Thoracic aorta (tissue), 2 donors: Measurements from ENCODE around the gene CAMK2A. TPM values are rescaled to one million over a fixed set of nuclear protein-coding genes. Genes with fewer than 3 reads are reported as not detected.

Experiments
- ATAC-seq: fragments of 150-250 bp; one replicate; pipeline ENCODE4 v1.8.0; 2017; ENCODE audit warnings: low read depth; ENCODE audit not compliant: insufficient number of reproducible peaks, low FRiP score
- DNase-seq: peaks from one replicate; pipeline ENCODE4 v3.0.0-alpha.2; 2020; ENCODE audit warnings: low spot score
- H3K27ac ChIP-seq, 2 donors: fragments of 200-600 bp; sonication (generic); 1 replicate in 1 of 2; 2 replicates in 1 of 2; pipeline ENCODE4 v1.5.1; 2016; ENCODE audit warnings: mild to moderate bottlenecking in 2 of 2, moderate library complexity in 2 of 2
- H3K27me3 ChIP-seq: fragments of 200-600 bp; sonication (generic); replicated peaks from 2 replicates; pipeline ENCODE4 v1.6.0; 2016; ENCODE audit warnings: mild to moderate bottlenecking; ENCODE audit not compliant: insufficient read depth
- H3K36me3 ChIP-seq: fragments of 200-600 bp; sonication (generic); one replicate; pipeline ENCODE4 v1.5.1; 2016
- H3K4me1 ChIP-seq, 2 donors: fragments of 200-600 bp; sonication (generic); 1 replicate in 1 of 2; 2 replicates in 1 of 2; pipeline versions ENCODE4 v1.5.1 to v1.6.0; 2016; ENCODE audit warnings: low read depth in 2 of 2, mild to moderate bottlenecking in 1 of 2; ENCODE audit not compliant: control insufficient read depth in 1 of 2
- H3K4me3 ChIP-seq: fragments of 200-600 bp; sonication (generic); 2 replicates; pipeline ENCODE4 v1.5.1; 2016; ENCODE audit warnings: mild to moderate bottlenecking
- H3K9me3 ChIP-seq: fragments of 200-600 bp; sonication (generic); 2 replicates; pipeline ENCODE4 v1.5.1; 2016
- total RNA-seq, 2 donors: library from RNA; depleted of rRNA; stranded (reverse); fragments of >200 nt; gene quantifications; one replicate each; pipeline versions ENCODE4 v1.1.0 to v1.2.3, GENCODE V29; 2016
- TF ChIP-seq, protein P1 (sequence below): fragments of 200-600 bp; sonication (generic); IDR thresholded peaks from one replicate; pipeline ENCODE4 v1.5.1; 2019; ENCODE audit warnings: antibody characterized with exemption

Gene CAMK2A
- total RNA-seq, 2 donors from 2014 or later, result 0.35 TPM; not detected in 1

DNA sequence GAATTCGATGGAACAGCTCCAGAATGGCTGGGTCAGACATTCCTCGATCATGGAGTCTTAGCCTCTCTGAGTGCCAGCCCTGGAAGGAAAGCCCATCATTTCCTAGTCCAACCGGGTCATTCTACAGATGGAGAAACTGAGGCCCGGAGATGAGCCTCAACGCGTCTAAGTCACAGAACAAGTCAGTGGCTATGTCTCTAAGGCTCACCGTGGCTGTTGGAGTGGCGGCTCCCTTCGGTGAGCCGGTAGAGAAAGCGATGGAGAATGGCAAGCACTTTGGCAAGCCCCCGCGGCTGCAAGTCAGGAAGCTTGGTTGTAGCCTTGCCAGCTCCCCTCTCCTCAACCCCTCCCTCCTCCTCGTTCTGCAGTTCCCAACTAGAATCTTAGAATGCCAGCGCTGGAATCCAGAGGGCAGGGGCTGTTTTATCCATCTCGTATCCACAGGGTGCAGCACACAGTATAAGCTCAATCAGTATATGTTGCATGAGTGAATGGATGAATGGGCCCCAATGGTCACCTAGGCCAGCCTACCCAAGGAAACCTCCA, 13.6 kb upstream of the CAMK2A start:
- Histone ChIP-seq H3K4me3 (peak overlapping the region; percentile 72), H3K27ac (no peak overlapping the region), H3K27me3 (no peaks in the 10 kb centered on the region), H3K9me3 (no peaks in the 10 kb centered on the region), H3K4me1 (peaks cover 3 to 21% of the 10 kb centered on the region in 2 donors), H3K36me3 (no peaks in the 10 kb centered on the region)
- DNase-seq (no peak), ATAC-seq (no peak)
- TF ChIP-seq, protein P1, sequence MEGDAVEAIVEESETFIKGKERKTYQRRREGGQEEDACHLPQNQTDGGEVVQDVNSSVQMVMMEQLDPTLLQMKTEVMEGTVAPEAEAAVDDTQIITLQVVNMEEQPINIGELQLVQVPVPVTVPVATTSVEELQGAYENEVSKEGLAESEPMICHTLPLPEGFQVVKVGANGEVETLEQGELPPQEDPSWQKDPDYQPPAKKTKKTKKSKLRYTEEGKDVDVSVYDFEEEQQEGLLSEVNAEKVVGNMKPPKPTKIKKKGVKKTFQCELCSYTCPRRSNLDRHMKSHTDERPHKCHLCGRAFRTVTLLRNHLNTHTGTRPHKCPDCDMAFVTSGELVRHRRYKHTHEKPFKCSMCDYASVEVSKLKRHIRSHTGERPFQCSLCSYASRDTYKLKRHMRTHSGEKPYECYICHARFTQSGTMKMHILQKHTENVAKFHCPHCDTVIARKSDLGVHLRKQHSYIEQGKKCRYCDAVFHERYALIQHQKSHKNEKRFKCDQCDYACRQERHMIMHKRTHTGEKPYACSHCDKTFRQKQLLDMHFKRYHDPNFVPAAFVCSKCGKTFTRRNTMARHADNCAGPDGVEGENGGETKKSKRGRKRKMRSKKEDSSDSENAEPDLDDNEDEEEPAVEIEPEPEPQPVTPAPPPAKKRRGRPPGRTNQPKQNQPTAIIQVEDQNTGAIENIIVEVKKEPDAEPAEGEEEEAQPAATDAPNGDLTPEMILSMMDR, result no peak

DNA sequence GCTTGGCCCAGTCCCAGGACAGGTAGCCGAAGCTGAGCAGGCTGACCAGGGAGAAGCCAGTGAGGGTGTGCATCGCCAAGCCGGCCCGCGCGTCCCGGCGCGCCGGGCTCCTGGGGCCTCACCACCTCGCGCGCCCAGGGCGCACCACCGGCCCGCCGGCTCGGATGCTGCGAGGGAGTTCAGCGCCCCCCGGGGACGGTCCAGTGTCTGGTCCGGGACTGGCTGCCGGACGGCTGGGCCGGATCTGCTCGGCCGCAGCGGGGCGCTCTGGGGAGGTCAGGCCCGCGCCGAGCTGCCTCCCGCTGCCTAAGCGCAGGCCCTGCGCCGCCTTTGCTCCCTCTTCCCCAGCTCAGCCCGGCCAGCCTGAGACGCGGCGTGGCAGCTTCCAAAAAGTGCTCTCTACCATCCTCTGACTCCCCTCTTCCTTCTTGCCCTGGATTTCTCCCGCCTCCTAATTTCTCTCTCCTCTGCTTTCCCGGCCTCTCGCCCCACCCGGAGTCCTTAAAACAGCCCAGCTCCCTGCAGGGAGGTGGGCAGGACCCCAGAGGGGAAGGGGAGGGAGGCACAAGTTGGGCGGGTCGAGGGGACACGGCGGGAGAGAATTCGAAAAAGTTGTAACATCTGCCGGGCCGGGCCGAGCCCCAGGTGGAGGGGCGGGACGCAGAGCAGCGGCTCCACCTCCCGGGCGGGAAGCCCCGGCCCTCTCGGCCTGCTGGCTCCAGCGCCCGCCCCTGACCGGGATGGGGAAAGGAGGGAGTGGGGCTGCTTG, 12.9 kb upstream of the CAMK2A start, which contains the start of gene ARSI:
Gene ARSI, minus strand, starts transcription at position 605 of the 769 bp plus-strand sequence. Its CDS starts 532 bp downstream, at position 73.
- peaks cover 3 to 21% of the 10 kb centered on the region in 2 donors for H3K4me1 ChIP-seq
- no peak for ATAC-seq

DNA sequence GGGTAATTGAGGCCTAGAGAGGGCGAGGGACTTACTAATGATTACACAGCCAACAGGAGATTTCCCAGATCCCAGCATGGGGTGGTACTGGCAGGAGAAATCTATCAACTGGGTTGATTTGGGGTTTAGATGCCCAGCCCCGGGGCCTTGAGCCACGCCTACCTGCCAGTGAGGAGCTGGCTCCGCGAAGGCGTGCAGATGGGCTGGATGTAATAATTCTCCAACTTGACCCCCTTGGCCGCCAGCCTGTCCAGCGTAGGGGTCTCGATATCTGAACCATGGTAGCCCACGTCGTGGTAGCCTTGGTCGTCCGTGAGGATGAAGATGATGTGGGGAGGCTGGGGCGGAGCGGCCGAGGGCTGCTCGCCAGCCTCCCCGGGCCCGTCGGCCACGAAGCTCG, 12.3 kb upstream of the CAMK2A start:
- TF ChIP-seq, protein P1, result no peak
- Histone ChIP-seq H3K27me3 (no peaks in the 10 kb centered on the region), H3K4me3 (peak overlapping the region; percentile 72), H3K27ac (no peak overlapping the region), H3K9me3 (no peaks in the 10 kb centered on the region), H3K36me3 (no peaks in the 10 kb centered on the region), H3K4me1 (peaks cover 3 to 21% of the 10 kb centered on the region in 2 donors)
- no peak for ATAC-seq
- DNase-seq, result no peak

More for the DNA sequence above, 12.9 kb upstream of the CAMK2A start, which contains the start of gene ARSI:
- Histone ChIP-seq H3K36me3 (no peaks in the 10 kb centered on the region), H3K27ac (no peak within 1 kb of the TSS), H3K9me3 (no peaks in the 10 kb centered on the region), H3K27me3 (no peaks in the 10 kb centered on the region), H3K4me3 (peak within 1 kb of the TSS; percentile 72)
- TF ChIP-seq, protein P1, result no peak
- DNase-seq, result no peak

DNA sequence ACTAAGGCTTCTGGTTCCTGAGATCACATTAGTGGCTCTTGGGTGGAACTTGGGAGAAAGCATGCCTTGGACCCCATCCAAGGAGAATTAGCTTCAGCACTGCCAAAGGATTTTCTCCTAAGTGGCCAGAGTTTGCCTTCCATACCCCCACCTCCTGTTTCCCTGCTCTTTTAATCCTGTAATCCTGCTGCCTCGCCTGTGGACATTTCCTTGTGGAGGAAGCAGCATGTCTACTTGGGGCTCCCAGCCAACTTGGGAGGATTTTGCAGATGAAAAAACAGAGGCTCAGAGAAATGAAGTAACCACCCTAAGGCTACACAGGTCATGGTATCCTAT, 11.6 kb upstream of the CAMK2A start:
- H3K4me1 ChIP-seq, result peaks cover 3 to 21% of the 10 kb centered on the region in 2 donors
- H3K4me3 ChIP-seq, result no peak overlapping the region

More for the DNA sequence above, 11.6 kb upstream of the CAMK2A start:
- DNase-seq (no peak), ATAC-seq (no peak)
- no peaks in the 10 kb centered on the region for H3K27me3 ChIP-seq
- H3K9me3 ChIP-seq, result no peaks in the 10 kb centered on the region
- no peaks in the 10 kb centered on the region for H3K36me3 ChIP-seq
- H3K27ac ChIP-seq, result no peak overlapping the region
- TF ChIP-seq, protein P1, result no peak
